Mesenchymal stem cell (in vitro differentiated cells and primary cell): ENCODE measurements around the gene NUBPL. TPM values are rescaled to one million over a fixed set of nuclear protein-coding genes. Genes with fewer than 3 reads are reported as not detected.

Experiments
- DNase-seq: peaks from one replicate; pipeline ENCODE4 v3.0.0-alpha.2; 2013
- H2AFZ ChIP-seq: one replicate; pipeline ENCODE4 v1.6.1; 2013; ENCODE audit warnings: low read depth, mild to moderate bottlenecking, control low read depth, inconsistent platforms, low read length, moderate library complexity
- H2AK5ac ChIP-seq: 2 replicates; pipeline ENCODE4 v1.6.1; 2013; ENCODE audit warnings: low read length, moderate library complexity, mild to moderate bottlenecking, inconsistent platforms; ENCODE audit not compliant: severe bottlenecking
- H2BK120ac ChIP-seq: one replicate; pipeline ENCODE4 v1.6.1; 2013; ENCODE audit warnings: low read depth, mild to moderate bottlenecking, inconsistent platforms, low read length, moderate library complexity
- H2BK12ac ChIP-seq, 2 experiments: one replicate each; pipeline ENCODE4 v1.6.1; 2013; ENCODE audit warnings: inconsistent platforms in 2 of 2, low read length in 2 of 2, mild to moderate bottlenecking in 2 of 2, moderate library complexity in 2 of 2, control low read depth in 1 of 2
- H2BK15ac ChIP-seq: one replicate; pipeline ENCODE4 v1.6.1; 2013; ENCODE audit warnings: mild to moderate bottlenecking, low read depth, inconsistent platforms; ENCODE audit not compliant: poor library complexity, severe bottlenecking
- H2BK5ac ChIP-seq: 2 replicates; pipeline ENCODE4 v1.6.1; 2013; ENCODE audit warnings: low read depth, mild to moderate bottlenecking, low read length, control low read depth, inconsistent platforms; ENCODE audit not compliant: poor library complexity, severe bottlenecking
- H3K14ac ChIP-seq, 2 experiments: one replicate each; pipeline ENCODE4 v1.6.1; 2013; ENCODE audit warnings: inconsistent platforms in 2 of 2, low read length in 2 of 2, control low read depth in 1 of 2, mild to moderate bottlenecking in 1 of 2, moderate library complexity in 1 of 2
- H3K18ac ChIP-seq, 2 experiments: one replicate each; pipeline ENCODE4 v1.6.1; 2013; ENCODE audit warnings: inconsistent platforms in 2 of 2, low read length in 2 of 2, control low read depth in 1 of 2, low read depth in 1 of 2, mild to moderate bottlenecking in 1 of 2
- H3K23ac ChIP-seq, 2 experiments: one replicate each; pipeline ENCODE4 v1.6.1; 2013; ENCODE audit warnings: inconsistent platforms in 2 of 2, low read length in 2 of 2, mild to moderate bottlenecking in 2 of 2, moderate library complexity in 2 of 2, control low read depth in 1 of 2
- H3K27ac ChIP-seq: 2 replicates; pipeline ENCODE4 v1.5.1; 2013; ENCODE audit warnings: mild to moderate bottlenecking, moderate library complexity, low read length, control low read depth, inconsistent platforms; ENCODE audit not compliant: poor library complexity, severe bottlenecking
- H3K27me3 ChIP-seq, 2 experiments: 2 replicates each; pipeline versions ENCODE4 v1.6.1 to v1.7.0; 2013; ENCODE audit warnings: low read length in 2 of 2, mild to moderate bottlenecking in 2 of 2, moderate library complexity in 2 of 2, control low read depth in 1 of 2, inconsistent platforms in 1 of 2; ENCODE audit not compliant: control insufficient read depth in 1 of 2, insufficient read depth in 1 of 2
- H3K36me3 ChIP-seq, 2 experiments: 2 replicates each; pipeline versions ENCODE4 v1.6.1 to v1.7.0; 2013; ENCODE audit warnings: low read length in 2 of 2, control low read depth in 1 of 2, inconsistent platforms in 1 of 2, low read depth in 1 of 2, mild to moderate bottlenecking in 1 of 2; ENCODE audit not compliant: insufficient read depth in 2 of 2, control insufficient read depth in 1 of 2
- H3K4ac ChIP-seq, 2 experiments: one replicate each; pipeline ENCODE4 v1.6.1; 2013; ENCODE audit warnings: inconsistent platforms in 2 of 2, low read length in 2 of 2, mild to moderate bottlenecking in 2 of 2, moderate library complexity in 2 of 2, control low read depth in 1 of 2, low read depth in 1 of 2
- H3K4me1 ChIP-seq: 2 replicates; pipeline ENCODE4 v1.6.1; 2013; ENCODE audit warnings: low read depth, low read length, control low read depth; ENCODE audit not compliant: control insufficient read depth, insufficient read depth
- H3K4me2 ChIP-seq: 2 replicates; pipeline ENCODE4 v1.6.1; 2013; ENCODE audit warnings: low read length, mild to moderate bottlenecking, inconsistent platforms; ENCODE audit not compliant: poor library complexity, severe bottlenecking
- H3K4me3 ChIP-seq, 2 experiments: 2 replicates each; pipeline versions ENCODE4 v1.5.1 to v1.7.0; 2013; ENCODE audit warnings: low read length in 2 of 2, mild to moderate bottlenecking in 2 of 2, control low read depth in 1 of 2, low read depth in 1 of 2; ENCODE audit not compliant: insufficient read depth in 1 of 2
- H3K79me1 ChIP-seq: replicated peaks from 2 replicates; pipeline ENCODE4 v1.6.1; 2013; ENCODE audit warnings: mild to moderate bottlenecking, control low read depth, low read length, inconsistent platforms; ENCODE audit not compliant: poor library complexity, severe bottlenecking
- H3K9ac ChIP-seq: 2 replicates; pipeline ENCODE4 v1.7.0; 2013; ENCODE audit warnings: mild to moderate bottlenecking, low read length, moderate library complexity
- H3K9me3 ChIP-seq: 2 replicates; pipeline ENCODE4 v1.7.0; 2013; ENCODE audit warnings: mild to moderate bottlenecking, low read length; ENCODE audit not compliant: control insufficient read depth
- H4K8ac ChIP-seq: one replicate; pipeline ENCODE4 v1.6.1; 2013; ENCODE audit warnings: inconsistent platforms, mild to moderate bottlenecking, low read length, moderate library complexity
- H4K91ac ChIP-seq: one replicate; pipeline ENCODE4 v1.6.1; 2013; ENCODE audit warnings: mild to moderate bottlenecking, low read length, inconsistent platforms
- WGBS: methylation state at CpG from one replicate; pipeline ENCODE4 v1.1.7; 2013; ENCODE audit warnings: mixed read lengths; 5-methylcytosine and 5-hydroxymethylcytosine counted together
- small RNA-seq: library from polyadenylated mRNA; stranded (forward); fragments of <200 nt; extraction: miRNeasy Mini kit (QIAGEN cat#:217004); gene quantifications from one replicate; pipeline ENCODE3, GENCODE V24; 2013; ENCODE audit warnings: low read depth

NUBPL gene

DNA sequence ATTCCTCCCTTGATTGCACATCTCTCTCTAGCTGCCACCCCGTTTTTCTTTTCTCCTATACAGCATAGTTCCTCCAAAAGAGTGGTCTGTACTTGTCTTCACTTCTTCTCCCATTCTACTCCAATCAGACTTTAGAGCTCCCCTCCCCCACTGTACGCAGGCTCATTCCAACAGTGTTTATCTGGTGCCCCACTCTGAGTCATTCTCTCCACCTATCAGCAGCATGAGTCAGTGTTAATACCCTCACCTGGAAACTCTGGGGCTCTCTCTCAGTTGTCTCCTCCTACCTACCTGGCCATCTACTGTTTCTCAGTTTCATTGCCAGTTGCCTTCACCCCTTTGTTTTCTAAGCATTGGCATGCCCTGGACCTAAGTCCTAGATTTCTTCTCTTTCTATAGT lies 340.8 kb downstream of the NUBPL start:
- WGBS, result 66% methylated on average over 2 of the region's 2 CpGs
- Histone ChIP-seq H3K9me3 (no peaks in the 10 kb centered on the region), H4K8ac (no peak overlapping the region), H3K4me3 (no peak overlapping the region), H2BK12ac (no peak overlapping the region), H3K4me1 (no peaks in the 10 kb centered on the region), H3K23ac (no peak overlapping the region), H2BK5ac (no peak overlapping the region), H2BK120ac (no peak overlapping the region), H3K36me3 (no peaks in the 10 kb centered on the region), H2AK5ac (no peak overlapping the region), H2AFZ (no peak overlapping the region), H3K18ac (no peak overlapping the region), H3K27me3 (no peaks in the 10 kb centered on the region), H3K9ac (no peak overlapping the region), H3K4ac (no peak overlapping the region), H2BK15ac (no peak overlapping the region), H4K91ac (no peak overlapping the region), H3K14ac (no peak overlapping the region), H3K4me2 (no peak overlapping the region), H3K27ac (no peak overlapping the region), H3K79me1 (no peaks in the 10 kb centered on the region)
- no peak for DNase-seq

DNA sequence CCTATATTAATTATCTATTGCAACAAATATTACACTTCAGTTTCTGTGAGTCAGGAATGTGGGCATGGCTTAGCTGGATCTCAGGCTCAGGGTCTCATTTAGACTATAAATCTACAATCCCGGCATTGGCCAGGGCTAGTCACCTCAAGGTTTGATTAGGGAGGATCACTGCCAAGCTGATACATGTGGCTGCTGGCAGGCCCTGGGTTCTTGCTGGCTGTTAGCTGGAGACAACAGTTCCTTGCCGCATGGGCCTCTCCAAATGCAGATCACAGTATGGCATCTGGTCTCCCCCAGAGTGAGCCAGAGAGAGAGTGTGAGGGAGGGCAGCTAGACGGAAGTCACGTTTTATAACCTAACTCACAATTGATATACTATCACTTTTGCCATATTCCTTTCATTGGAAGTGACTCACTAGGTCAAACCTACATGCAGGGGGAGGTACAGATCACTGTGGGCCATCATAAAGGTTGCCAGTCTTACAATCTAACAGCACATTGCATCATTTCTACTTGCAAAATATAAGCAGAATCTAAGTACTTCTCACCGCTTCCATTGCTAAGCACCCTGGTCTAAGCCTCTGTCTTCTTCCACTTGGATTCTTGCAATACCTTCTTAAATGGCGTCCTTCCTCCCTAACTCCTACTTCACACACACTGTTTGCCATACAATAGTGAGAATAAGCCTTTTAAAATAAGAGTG lies 341.9 kb downstream of the NUBPL start:
- H3K36me3 ChIP-seq, result no peaks in the 10 kb centered on the region
- DNase-seq, result no peak
- no peak overlapping the region for H3K4me2 ChIP-seq
- H3K79me1 ChIP-seq, result no peaks in the 10 kb centered on the region
- no peak overlapping the region for H3K4me3 ChIP-seq
- no peak overlapping the region for H2BK15ac ChIP-seq
- no peaks in the 10 kb centered on the region for H3K9me3 ChIP-seq
- no peak overlapping the region for H2BK12ac ChIP-seq
- H3K23ac ChIP-seq, result no peak overlapping the region
- 87% methylated on average over 6 of the region's 6 CpGs for WGBS
- H2AFZ ChIP-seq, result no peak overlapping the region
- no peak overlapping the region for H3K4ac ChIP-seq
- no peak overlapping the region for H3K18ac ChIP-seq
- no peak overlapping the region for H2AK5ac ChIP-seq
- no peak overlapping the region for H2BK120ac ChIP-seq
- H3K27me3 ChIP-seq, result no peaks in the 10 kb centered on the region
- H3K27ac ChIP-seq, result no peak overlapping the region
- no peak overlapping the region for H4K91ac ChIP-seq
- no peak overlapping the region for H3K9ac ChIP-seq
- H3K4me1 ChIP-seq, result no peaks in the 10 kb centered on the region
- H3K14ac ChIP-seq, result no peak overlapping the region
- no peak overlapping the region for H2BK5ac ChIP-seq
- no peak overlapping the region for H4K8ac ChIP-seq

- no peak overlapping the region for H3K4me3 ChIP-seq
- H2AFZ ChIP-seq, result no peak overlapping the region
- no peaks in the 10 kb centered on the region for H3K4me1 ChIP-seq
- no peaks in the 10 kb centered on the region for H3K79me1 ChIP-seq
- no peak overlapping the region for H3K14ac ChIP-seq
- no peak overlapping the region for H2BK5ac ChIP-seq
- H3K36me3 ChIP-seq, result no peaks in the 10 kb centered on the region
- H2AK5ac ChIP-seq, result no peak overlapping the region
- H4K91ac ChIP-seq, result no peak overlapping the region
- 100% methylated on average over 2 of the region's 3 CpGs for WGBS
- H4K8ac ChIP-seq, result no peak overlapping the region
- H3K4me2 ChIP-seq, result no peak overlapping the region
- no peak overlapping the region for H3K27ac ChIP-seq
- no peak overlapping the region for H3K23ac ChIP-seq
- H3K4ac ChIP-seq, result no peak overlapping the region
- H3K27me3 ChIP-seq, result no peaks in the 10 kb centered on the region
- no peak overlapping the region for H2BK15ac ChIP-seq
- H2BK120ac ChIP-seq, result no peak overlapping the region
- no peak for DNase-seq
- no peak overlapping the region for H3K9ac ChIP-seq
- H3K18ac ChIP-seq, result no peak overlapping the region
- H2BK12ac ChIP-seq, result no peak overlapping the region
- peaks cover 41% of the 10 kb centered on the region for H3K9me3 ChIP-seq
Measured at GRCh38 chr14:31909977-31910376, 348.8 kb downstream of the NUBPL start.

Small RNAs within 50 kb of the gene (small RNA-seq; reads per million reads assigned to genes)
- not detected for gene RNU6-455P
- gene RNU6-602P, result not detected
